Activated CD4-positive, alpha-beta T cell treated with anti-CD3 and anti-CD28 coated beads, Interleukin-2, amount 10 ng/mL, durations not matched to agents 24 days and 14 days (primary cell): Measurements from ENCODE around the gene ZNF174. TPM values are rescaled to one million over a fixed set of nuclear protein-coding genes. Genes with fewer than 3 reads are reported as not detected.

ENCODE experiments used
- DNase-seq: peaks from one replicate; pipeline ENCODE4 v3.0.0; 2022
- H3K27ac Mint-ChIP-seq: one replicate; pipeline ENCODE4 v1.8.0; 2022; ENCODE audit warnings: mild to moderate bottlenecking, mixed read lengths
- H3K27me3 Mint-ChIP-seq: one replicate; pipeline ENCODE4 v1.8.0; 2022; ENCODE audit warnings: mixed read lengths
- H3K36me3 Mint-ChIP-seq: one replicate; pipeline ENCODE4 v1.8.0; 2022; ENCODE audit warnings: low read depth, mild to moderate bottlenecking, mixed read lengths
- H3K4me1 Mint-ChIP-seq: one replicate; pipeline ENCODE4 v1.8.0; 2021; ENCODE audit warnings: mixed read lengths
- H3K4me3 Mint-ChIP-seq: one replicate; pipeline ENCODE4 v1.8.0; 2022; ENCODE audit warnings: mild to moderate bottlenecking, moderate library complexity, mixed read lengths
- H3K9me3 Mint-ChIP-seq: one replicate; pipeline ENCODE4 v1.8.0; 2021; ENCODE audit warnings: mixed read lengths
- intact Hi-C: fragments of 100-400 bp; cut with micrococcal nuclease; formaldehyde crosslinking; loops from one replicate; pipeline ENCODE4 v1.15.1; 2023
- total RNA-seq: library from RNA; stranded (reverse); gene quantifications from 2 replicates; pipeline ENCODE4 v1.2.3, GENCODE V29; 2022

ZNF174 gene
- total RNA-seq, 1 donor from 2014 or later: 10.1 TPM

GRCh38 chr16:3458278-3458851 lies 57.4 kb downstream of the ZNF174 start:
- peaks cover 39% of the 10 kb centered on the region for H3K4me1 Mint-ChIP-seq
- DNase-seq: peak; percentile 61
- peak overlapping the region; percentile 63 for H3K27ac Mint-ChIP-seq
- peaks cover 10% of the 10 kb centered on the region for H3K36me3 Mint-ChIP-seq
- no peaks in the 10 kb centered on the region for H3K9me3 Mint-ChIP-seq
- H3K4me3 Mint-ChIP-seq: peak overlapping the region; percentile 79
- H3K27me3 Mint-ChIP-seq: no peaks in the 10 kb centered on the region
- intact Hi-C loops: loop anchor here (2.0 to 5.0 kb wide), 2 partner anchors 42 to 301 kb away; partner anchors contain the start of gene CLUAP1

GRCh38 chr16:3458852-3459361 lies 57.9 kb downstream of the ZNF174 start:
- Mint-ChIP-seq H3K4me3 (peak overlapping the region; percentile 79), H3K4me1 (peaks cover 43% of the 10 kb centered on the region), H3K9me3 (no peaks in the 10 kb centered on the region), H3K27me3 (no peaks in the 10 kb centered on the region), H3K27ac (peak overlapping the region; percentile 63), H3K36me3 (peaks cover 12% of the 10 kb centered on the region)
- peak; percentile 73 for DNase-seq
- intact Hi-C loops: loop anchor here (2.0 to 5.0 kb wide), 2 partner anchors 42 to 302 kb away; partner anchors contain the start of gene CLUAP1

Other genes starting within 250 kb of the ZNF174 start
- not detected in 2 replicates for gene OR1F1, start 213.0 kb upstream of the ZNF174 start, total RNA-seq
- gene ZNF200, start 166.1 kb upstream of the ZNF174 start, total RNA-seq: 13.1 and 13.4 TPM in 2 replicates
- gene MEFV, start 144.6 kb upstream of the ZNF174 start, total RNA-seq: not detected in 2 replicates
- gene ZNF263, start 117.7 kb upstream of the ZNF174 start, total RNA-seq: 27.0 and 31.3 TPM in 2 replicates
- 2.3 and 3.2 TPM in 2 replicates for gene TIGD7, start 95.8 kb upstream of the ZNF174 start, total RNA-seq
- 26.5 and 33.5 TPM in 2 replicates for gene ZNF75A, start 95.7 kb upstream of the ZNF174 start, total RNA-seq
- not detected in 2 replicates for gene OR2C1, start 45.3 kb upstream of the ZNF174 start, total RNA-seq
- 16.8 and 17.9 TPM in 2 replicates for gene ZSCAN32, start 211 bp upstream of the ZNF174 start, total RNA-seq
- gene ZNF597, start 42.3 kb downstream of the ZNF174 start, total RNA-seq: 1.9 and 2.1 TPM in 2 replicates
- 31.4 and 34.7 TPM in 2 replicates for gene NAA60, start 42.5 kb downstream of the ZNF174 start, total RNA-seq
- gene C16orf90, start 94.3 kb downstream of the ZNF174 start, total RNA-seq: not detected in 2 replicates
- 19.6 and 22.5 TPM in 2 replicates for gene CLUAP1, start 99.8 kb downstream of the ZNF174 start, total RNA-seq
- gene NLRC3, start 176.2 kb downstream of the ZNF174 start, total RNA-seq: 19.1 and 22.1 TPM in 2 replicates
- 10.6 and 10.9 TPM in 2 replicates for gene SLX4, start 210.4 kb downstream of the ZNF174 start, total RNA-seq